HG02678 (cell line): ENCODE results near the gene DNAJB14.
A peak's percentile ranks its signal among the peaks of the same experiment; 100 is the strongest.
"Not testable (repeated sequence)": the region's sequence is repeated elsewhere in the genome, so short reads cannot be mapped to it uniquely, and the experiment has no call there.

ENCODE experiments used
- ATAC-seq: cut with Tn5 transposase; IDR thresholded peaks from one replicate; pipeline ENCODE4 v1.9.1; 2021; ENCODE audit warnings: mild to moderate bottlenecking, moderate library complexity; ENCODE audit not compliant: unreplicated experiment

The DNAJB14 gene

DNA sequence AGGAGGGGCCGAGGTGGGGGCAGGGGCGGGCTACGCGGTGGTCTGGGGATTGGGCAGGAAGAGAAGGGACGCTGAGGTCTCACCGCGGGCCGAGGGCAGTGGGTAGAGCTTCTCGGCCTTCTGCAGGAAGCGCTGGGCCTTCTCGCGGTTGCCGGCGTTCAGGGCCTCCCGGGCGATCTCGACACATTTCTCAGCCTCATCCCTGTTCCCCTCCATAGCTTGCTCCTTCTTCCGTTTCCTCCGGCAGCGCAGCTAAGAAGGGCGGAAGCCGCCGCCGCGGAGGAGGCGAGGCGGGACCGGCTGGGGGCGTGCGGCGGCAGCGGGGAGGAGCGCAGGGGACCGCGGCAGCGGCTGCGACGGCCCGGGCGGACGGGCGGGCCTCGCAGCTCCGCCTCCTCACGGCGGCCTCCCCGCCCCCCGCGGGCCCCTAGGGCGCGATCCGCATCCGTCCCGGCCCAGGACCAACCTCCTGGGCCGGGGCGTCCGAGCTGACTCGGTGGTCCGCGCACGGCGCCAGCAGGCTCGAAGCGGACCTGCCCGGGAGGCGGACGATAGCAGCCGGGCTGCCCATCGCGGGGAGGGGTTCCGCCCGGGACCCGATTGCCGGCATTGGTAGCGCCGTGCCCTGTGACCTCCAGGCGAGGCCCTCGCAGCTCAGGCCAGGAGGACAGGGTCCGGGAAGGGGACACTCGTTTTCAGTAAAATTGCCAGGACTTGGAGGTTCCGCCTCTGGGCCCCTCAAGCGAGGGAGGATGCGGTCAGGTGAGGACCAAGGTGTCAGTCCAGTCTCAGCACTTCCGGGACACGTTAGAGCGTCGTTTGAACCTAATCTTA, at the start of gene DNAJB14:
Gene DNAJB14 (minus strand): TSS at position 263 of the 834 bp plus-strand sequence. CDS start 47 bp downstream, at position 216.
- peak; percentile 42 for ATAC-seq

- ATAC-seq: no peak
Measured at GRCh38 chr4:99991741-99992140, 45.3 kb upstream of the DNAJB14 start.

DNA sequence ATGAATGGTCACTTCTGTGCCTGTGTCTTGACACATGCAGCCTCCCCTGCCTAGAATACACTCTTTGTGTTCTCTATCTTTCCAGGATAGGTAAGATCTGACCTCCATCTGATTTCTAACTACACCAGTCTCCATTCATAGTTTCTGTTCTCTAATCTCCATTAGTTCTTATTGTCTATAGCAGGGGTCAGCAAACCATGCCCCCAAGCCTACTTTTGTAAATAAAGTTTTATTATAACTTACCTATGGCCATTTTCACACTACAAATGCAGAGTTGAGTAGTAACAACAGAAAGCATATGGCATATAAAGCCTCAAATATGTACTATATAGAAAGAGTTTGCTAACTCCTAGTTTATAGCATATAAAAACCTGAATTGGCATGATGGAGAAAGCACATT, 41.3 kb upstream of the DNAJB14 start:
- no peak for ATAC-seq

DNA sequence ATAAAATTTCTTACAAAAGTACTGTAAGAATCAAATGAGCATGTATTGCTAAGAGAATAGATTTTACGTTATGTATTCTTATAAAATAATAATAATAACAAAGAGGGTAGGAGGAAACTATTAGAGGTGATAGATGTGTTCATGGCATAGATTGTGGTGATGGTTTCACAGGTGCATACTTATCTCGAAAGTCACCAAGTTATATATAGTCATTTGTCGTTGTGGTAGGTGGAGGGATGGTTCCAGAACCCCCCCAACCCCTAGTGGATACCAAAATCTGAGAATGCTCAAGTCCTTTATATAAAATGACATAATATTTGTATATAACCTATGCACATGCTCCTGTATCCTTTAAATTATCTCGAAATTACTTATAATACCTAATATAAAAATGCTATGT, 40.4 kb upstream of the DNAJB14 start:
- no peak for ATAC-seq

DNA sequence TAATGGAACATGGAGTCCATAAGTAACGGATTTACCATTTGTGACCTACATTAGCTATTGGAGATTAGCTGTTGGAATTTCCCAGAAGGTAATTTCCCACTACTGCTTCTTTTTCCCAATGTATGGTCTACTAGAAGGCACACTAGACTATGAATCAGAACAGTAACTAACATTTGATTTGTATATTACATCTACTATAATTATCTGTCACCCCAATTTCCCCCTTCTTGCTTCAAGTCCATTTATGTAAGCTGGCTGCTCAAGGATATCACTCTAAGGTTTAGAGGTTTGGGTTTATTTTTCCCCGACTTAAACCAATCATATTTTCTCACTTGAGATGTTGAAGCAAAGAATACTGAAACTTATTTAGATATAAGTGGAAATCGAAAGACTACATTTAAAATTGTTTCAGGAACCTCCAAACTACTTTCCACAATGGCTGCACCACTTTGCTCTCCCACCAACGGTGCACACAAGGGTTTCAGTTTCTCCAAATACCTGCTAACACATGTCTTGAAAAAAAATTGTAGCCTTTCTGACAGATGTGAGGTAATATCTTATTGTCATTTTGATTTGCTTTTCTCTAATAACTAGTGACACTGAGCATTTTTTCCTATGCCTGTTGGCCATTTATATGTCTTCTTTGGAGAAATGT, 37.0 kb upstream of the DNAJB14 start:
- ATAC-seq: no peak

DNA sequence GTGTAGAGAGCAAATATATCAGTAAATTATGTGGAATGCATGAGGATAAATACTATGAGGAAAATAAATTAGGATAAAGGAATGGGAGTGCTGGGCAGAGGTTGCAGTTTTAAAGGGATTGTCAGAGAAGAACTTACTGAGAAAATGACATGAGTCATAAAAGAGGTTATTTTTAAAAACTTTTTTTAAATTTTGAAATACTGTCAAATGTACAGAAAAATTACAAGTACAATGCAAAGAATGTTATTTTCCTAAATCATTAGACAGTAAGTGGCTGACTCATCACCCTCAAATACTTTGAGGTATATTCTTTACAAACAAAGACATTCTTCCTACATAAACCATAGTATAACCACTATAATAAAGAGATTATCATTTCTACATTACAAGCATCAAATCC, 33.5 kb upstream of the DNAJB14 start:
- no peak for ATAC-seq

GRCh38 chr4:99971453-99972111, 25.2 kb upstream of the DNAJB14 start:
- ATAC-seq: no peak

- ATAC-seq: no peak
Measured at GRCh38 chr4:99968330-99968729, 21.9 kb upstream of the DNAJB14 start.

DNA sequence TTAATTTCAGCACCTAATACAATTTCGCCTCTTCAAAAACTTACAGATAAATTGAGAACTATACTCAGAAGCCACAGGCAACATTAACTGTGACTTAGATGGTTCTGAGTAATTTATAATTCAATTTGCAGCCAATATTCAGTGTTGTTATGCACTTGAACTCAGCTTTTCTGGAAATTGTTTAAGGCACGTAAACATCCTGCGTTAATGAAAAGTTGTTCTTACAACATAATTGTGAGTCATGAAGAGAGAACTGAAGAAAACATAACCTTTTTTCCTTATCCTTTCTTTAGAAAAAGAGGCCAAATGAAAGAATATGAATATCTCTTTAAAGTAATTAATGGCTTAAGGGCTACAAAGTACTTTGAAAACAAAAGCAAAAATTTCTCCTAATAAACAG, 20.3 kb upstream of the DNAJB14 start:
- no peak for ATAC-seq

- no peak for ATAC-seq
Measured at GRCh38 chr4:99965674-99966350, 19.4 kb upstream of the DNAJB14 start.

DNA sequence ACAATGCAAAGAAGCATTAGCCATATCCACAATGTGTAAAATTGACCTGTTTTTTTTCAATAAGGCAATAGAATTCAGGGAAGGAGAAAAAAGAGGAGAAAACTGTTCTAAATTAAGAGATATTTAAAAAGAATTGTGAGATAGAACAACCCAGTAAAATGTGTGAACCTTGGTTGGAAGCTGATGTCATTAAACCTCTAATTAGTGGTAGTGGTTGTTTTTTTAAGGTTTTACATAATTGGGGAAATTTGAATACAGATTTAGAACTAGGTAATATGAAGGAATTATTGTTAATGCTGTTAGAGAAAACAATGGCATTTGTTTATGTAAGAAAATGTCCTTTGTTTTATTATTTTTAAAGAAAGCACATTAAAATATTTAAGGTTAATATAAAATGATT, 18.8 kb upstream of the DNAJB14 start:
- no peak for ATAC-seq

GRCh38 chr4:99961711-99962110, 15.3 kb upstream of the DNAJB14 start:
- ATAC-seq: no peak

DNA sequence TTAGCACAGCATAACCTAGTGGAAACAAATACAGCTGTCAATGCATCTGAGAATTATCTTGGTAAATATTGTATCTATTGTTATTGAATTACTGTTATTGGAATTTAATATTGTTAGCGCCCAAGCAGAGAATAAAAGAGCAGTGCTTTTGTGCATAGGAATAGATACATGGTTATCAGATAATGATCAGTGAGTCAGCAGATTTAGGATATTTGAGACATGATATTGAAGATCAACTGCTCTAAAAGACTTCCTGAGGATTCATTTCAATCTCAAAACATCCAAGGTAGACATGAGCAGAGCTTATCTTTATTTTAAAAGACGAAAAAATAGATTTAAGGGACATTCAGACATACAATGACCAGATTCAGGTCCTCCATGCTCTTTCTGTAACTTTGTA, 14.2 kb upstream of the DNAJB14 start:
- ATAC-seq: no peak

- ATAC-seq: not testable (repeated sequence)
Measured at GRCh38 chr4:99958207-99958606, 11.8 kb upstream of the DNAJB14 start.

DNA sequence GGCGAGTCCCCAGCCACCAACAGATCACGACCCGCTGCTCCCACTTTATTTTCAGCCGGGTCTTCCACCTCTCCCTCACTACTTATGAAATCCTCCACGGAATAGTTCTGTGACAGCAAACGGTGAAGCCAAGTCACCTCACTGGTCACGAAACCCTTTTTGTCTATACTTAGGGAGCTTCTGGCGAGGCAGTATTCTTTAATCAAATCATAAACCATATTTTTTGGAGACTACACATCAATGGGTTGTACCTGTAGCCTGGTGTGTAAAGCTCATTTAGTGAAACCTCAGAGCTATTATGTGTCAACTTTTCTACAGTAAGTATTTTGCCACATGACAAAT, 4.5 kb upstream of the DNAJB14 start:
- ATAC-seq: no peak

- peak; percentile 62 for ATAC-seq
Measured at GRCh38 chr4:99949999-99950912, 3.8 kb upstream of the DNAJB14 start, which contains the start of gene H2AZ1. TSS of gene H2AZ1 (minus strand) at chr4:99950275. CDS start at chr4:99950170, 105 bp downstream.

DNA sequence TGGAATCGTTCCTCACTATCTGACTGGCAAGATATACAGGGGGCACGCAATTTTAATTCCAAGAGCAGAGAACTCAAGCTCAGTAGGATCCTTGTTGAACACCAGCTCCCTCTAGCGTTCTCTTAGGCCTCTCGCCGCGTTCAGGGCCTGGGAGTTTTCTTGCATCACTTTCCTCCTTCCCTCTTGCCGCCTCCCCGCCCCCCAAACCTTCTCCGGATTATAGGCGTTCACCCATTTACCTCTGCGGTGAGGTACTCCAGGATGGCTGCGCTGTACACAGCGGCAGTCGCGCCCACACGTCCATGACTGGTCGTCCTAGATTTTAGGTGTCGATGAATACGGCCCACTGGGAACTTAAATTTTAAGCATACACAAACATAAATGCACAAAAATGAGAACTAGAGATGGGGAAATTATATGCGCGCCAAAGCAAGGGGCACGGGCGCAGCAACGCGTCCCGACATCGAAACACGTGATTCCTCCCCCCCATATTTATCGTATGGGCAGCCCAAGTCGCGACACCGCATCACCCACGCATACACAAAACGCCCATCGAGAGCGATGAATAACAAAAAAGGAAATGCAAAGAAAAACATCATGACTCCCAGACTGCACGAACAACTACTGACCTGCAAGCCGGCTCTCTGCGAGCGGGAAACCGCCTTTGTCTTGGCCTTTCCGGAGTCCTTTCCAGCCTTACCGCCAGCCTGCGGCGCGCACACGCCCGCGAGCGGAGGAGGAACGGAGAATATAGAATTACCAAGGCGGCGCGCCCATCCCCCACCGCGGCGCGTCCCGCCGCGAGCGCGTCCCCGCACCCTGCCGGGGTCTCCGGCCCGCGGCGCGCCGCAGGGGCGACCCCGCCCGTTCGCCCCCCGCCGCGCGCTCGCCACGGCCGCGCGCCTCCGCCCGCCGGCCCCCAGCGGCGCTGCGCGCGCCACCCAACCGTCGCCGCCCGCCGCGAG, 2.9 kb upstream of the DNAJB14 start:
- peak; percentile 25 for ATAC-seq

DNA sequence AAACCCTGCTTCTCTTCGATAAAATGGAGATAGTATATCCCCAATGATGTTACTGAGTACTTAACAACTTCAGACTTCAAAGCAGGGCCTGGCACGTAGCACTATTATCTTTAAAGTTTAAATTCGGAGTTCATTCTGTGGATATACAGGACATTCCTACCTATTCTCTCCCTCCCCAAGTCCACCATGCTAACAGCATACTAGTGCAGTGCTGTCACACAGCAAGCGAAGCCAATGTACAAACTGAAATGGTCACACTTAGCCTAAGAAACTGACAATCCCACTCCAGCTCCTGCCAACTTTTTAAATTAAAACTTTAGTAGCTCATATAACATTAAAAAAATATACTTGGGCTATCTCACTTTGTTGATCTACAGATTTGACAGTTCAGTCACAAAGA, 1.2 kb upstream of the DNAJB14 start:
- ATAC-seq: no peak

DNA sequence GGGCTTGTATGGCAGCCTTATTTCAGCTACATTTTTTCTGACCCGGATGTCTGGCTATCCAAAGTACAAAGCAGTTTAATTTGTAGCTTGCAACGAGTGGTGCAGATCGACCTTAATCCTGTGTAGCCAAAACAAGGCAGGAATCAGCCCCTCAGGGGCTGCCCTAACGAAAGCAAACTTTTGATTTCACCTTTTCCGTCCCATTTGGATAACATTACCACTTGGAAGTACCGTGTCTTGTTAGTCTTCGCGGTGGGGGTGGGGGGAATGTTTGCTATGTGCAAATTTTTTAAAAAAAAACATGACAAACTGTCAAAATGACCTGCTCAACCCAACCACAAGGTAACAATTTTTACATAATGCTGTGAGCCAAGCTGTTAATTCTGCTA, 766 bp upstream of the DNAJB14 start:
- no peak for ATAC-seq
